ENCODE data around the gene AADACL4.
"Not testable (repeated sequence)": the region's sequence is repeated elsewhere in the genome, so short reads cannot be mapped to it uniquely, and the experiment has no call there.

Gene AADACL4

DNA sequence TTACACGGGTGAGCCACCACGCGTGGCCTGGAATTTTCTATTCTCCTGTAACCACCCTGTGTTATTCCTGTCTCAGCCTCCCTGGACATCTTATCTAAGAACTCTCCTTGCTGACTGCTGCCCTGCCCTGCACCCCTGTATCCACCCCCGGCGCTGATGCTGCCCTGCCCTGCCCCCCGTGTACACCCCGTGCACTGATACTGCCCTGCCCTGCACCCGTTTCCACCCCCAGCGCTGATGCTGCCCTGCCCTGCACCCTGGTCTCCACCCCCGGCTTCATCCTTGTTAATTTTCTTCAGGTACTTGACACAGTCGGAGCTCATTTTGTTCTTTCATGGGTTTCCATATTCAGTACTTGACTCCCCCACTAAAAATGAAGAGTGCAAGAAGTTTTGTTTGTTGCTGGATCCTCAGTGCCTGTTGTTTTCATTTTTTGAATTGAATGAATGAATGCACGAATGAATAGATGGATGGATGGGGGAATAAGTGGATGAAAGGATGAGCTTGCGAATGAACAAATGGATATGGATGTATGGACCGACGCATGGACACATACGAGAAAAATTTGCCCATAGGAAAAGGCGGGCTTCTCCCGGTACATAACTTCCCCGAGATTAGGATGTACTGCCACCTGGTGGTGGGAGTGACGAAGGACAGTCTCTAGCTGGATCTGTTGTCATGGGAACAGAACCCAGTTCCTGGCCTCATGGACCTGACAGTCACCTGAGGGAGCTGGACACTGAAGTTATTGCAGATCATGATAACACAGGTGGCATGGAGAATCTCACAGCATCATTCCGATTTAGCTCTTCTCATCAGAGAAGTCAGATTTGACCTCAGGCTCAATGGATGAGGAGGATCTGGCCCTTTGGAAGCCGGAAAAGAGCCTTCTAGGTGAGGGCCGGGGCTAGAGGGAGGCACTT lies 14.9 kb downstream of the AADACL4 start:
- TF ChIP-seq JUND (IDR thresholded peaks at IDR 0.05; ENCODE audit: low read depth) = no peak
- in situ Hi-C loops (cut with HindIII; ENCODE audit: low pct_unique_long_range_greater_than_20kb, low sequenced_read_pairs) = no loop called here
- peak; percentile 86 to 87 for DNase-seq (ENCODE audit: low read depth in 1 of 2, low spot score in 1 of 2)

DNA sequence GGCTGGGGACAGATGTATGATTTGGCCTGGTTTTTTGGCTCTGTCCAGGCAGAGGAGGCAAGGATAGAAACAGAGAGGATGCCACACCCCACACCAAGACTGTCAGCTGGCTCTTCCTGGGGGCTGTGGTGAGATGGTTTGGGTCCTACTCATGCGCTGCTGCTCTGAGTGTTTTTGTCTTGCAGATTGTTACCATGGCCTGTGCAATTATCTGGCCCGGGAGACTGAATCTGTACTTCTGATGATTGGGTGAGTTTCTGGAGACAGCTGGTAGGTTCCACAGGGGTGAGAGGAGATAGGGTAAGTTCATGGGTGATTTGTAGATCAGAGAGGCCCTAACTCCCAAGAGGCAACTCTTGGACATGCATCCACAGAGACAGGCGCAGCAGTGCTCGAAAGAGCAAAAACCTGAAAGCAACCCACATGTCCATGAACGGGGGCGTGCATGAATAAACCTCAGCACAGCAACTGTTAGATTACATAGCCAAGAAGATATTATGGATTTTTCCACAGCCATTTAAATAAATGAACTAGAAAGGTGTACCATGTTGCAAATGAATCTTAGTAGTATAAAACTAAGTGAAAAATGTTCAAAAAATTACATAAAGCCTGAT lies 17.8 kb downstream of the AADACL4 start:
- TF ChIP-seq JUND (IDR thresholded peaks at IDR 0.05; ENCODE audit: low read depth) = no peak
- DNase-seq (ENCODE audit: low read depth in 1 of 2, low spot score in 1 of 2) = no peak
- in situ Hi-C loops (cut with HindIII; ENCODE audit: low pct_unique_long_range_greater_than_20kb, low sequenced_read_pairs) = no loop called here

DNA sequence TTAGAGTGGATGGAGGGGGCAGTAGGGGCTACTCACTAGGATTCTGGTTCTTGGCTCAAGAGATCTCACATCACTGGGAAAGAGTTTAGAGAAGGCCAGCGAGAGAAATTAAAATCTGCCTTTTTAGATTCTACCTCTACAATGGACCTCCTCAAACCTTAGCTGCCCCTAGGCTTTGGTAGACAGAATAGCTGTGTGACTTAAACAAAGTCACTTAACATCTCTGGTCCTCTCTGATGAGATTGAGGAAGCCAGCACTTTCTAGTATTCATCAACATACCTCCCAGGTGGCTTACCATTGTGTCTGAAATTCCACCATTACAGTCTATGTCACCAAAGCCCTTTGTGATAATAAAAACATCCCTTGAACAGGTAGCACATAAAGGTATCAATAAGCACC lies 18.7 kb downstream of the AADACL4 start:
- in situ Hi-C loops (cut with HindIII; ENCODE audit: low pct_unique_long_range_greater_than_20kb, low sequenced_read_pairs) = no loop called here
- no peak for TF ChIP-seq JUND (IDR thresholded peaks at IDR 0.05; ENCODE audit: low read depth)
- no peak for DNase-seq (ENCODE audit: low read depth in 1 of 2, low spot score in 1 of 2)

DNA sequence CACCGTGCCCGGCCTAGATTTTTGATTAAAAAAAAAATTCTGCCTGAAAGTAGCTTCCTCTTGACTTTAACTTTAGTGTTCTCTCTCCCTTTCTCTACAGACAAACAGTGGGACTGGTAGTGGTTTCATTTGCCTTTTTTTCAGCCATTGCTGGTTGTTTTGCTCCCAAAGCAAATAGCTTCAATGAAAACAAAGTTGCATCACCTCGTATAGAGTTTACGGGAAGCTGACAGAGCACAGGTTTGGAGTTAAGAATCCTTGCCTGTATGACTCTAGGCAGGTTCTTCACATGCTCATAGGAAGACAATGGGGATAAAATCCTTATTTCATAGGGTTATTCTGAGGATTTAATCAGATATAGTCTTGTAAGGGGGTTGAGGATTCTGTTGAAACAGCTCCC lies 21.6 kb downstream of the AADACL4 start:
- DNase-seq (ENCODE audit: low read depth in 1 of 2, low spot score in 1 of 2) = no peak
- in situ Hi-C loops (cut with HindIII; ENCODE audit: low pct_unique_long_range_greater_than_20kb, low sequenced_read_pairs) = no loop called here
- no peak for TF ChIP-seq JUND (IDR thresholded peaks at IDR 0.05; ENCODE audit: low read depth)

DNA sequence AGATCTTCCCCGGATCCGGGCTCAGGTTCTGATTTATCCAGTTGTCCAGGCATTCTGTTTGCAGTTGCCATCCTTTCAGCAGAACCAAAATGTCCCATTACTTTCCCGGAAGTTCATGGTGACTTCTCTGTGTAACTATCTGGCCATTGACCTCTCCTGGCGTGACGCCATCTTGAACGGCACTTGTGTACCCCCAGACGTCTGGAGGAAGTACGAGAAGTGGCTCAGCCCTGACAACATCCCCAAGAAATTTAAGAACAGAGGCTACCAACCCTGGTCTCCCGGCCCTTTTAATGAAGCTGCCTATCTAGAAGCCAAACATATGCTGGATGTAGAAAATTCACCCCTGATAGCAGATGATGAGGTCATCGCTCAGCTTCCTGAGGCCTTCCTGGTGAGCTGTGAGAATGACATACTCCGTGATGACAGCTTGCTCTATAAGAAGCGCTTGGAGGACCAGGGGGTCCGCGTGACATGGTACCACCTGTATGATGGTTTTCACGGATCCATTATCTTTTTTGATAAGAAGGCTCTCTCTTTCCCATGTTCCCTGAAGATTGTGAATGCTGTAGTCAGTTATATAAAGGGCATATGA lies 22.4 kb downstream of the AADACL4 start:
- in situ Hi-C loops (cut with HindIII; ENCODE audit: low pct_unique_long_range_greater_than_20kb, low sequenced_read_pairs) = no loop called here
- DNase-seq (ENCODE audit: low read depth in 1 of 2, low spot score in 1 of 2) = no peak
- TF ChIP-seq JUND (IDR thresholded peaks at IDR 0.05; ENCODE audit: low read depth) = no peak

DNA sequence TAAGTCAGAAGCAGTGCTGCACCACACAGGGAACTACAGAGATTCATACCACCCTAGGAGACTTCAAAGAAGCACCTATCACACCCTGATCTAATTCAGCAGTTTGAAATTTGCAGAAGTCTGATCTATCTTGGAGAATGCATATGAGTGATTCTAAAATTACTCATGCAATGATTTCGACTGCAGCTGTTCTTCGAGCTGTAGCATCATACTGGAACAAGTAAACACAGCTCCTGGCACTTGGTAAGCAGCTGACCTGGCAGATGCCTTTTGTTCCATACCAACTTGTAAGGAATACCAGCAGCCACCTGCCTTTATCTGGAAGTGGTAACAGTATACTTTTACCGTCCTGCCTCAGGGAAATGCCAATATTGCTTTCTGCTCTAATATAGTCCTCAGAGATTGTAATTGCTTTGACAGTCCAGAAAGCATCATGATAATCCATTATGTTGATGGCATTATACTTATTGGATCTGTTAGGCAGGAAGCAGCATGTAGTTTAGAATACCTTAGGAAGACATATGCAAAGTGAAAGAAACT lies 25.7 kb downstream of the AADACL4 start:
- TF ChIP-seq JUND (IDR thresholded peaks at IDR 0.05; ENCODE audit: low read depth) = no peak
- no peak for DNase-seq (ENCODE audit: low read depth in 1 of 2, low spot score in 1 of 2)
- in situ Hi-C loops (cut with HindIII; ENCODE audit: low pct_unique_long_range_greater_than_20kb, low sequenced_read_pairs) = no loop called here

DNA sequence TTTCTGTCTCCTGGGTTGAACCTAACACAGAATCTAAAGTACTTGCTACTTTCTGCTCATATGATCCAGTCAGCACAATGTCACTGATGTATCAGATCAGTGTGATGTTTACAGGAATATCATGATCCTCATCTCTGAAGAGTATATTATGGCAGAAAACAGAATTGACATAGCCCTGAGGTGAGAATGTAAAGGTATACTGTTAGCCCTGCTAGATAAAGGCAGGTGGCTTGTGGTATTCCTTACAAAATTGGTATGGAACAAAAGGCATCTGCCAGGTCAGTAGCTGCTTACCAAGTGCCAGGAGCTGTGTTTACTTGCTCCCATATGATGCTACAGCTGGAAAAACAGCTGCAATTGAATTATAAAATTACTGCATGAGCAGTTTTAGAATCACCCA lies 30.5 kb downstream of the AADACL4 start:
- no peak for DNase-seq (ENCODE audit: low read depth in 1 of 2, low spot score in 1 of 2)
- TF ChIP-seq JUND (IDR thresholded peaks at IDR 0.05; ENCODE audit: low read depth) = no peak
- in situ Hi-C loops (cut with HindIII; ENCODE audit: low pct_unique_long_range_greater_than_20kb, low sequenced_read_pairs) = no loop called here

DNA sequence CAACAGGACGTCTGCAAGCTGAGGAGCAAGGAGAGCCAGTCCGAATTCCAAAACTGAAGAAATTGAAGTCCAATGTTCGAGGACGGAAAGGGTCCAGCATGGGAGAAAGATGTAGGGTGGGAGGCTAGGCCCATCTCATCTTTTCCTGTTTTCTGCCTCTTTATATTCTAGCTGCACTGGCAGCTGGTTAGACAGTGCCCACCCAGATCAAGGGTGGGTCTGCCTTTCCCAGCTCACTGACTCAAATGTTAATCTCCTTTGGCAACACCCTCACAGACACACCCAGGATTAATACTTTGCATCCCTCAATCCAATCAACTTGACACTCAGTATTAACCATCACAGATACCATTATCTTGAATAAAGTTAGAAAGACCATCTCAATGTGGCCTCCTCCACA lies 32.2 kb downstream of the AADACL4 start:
- in situ Hi-C loops (cut with HindIII; ENCODE audit: low pct_unique_long_range_greater_than_20kb, low sequenced_read_pairs); DNase-seq (ENCODE audit: low read depth in 1 of 2, low spot score in 1 of 2): not testable (repeated sequence)

DNA sequence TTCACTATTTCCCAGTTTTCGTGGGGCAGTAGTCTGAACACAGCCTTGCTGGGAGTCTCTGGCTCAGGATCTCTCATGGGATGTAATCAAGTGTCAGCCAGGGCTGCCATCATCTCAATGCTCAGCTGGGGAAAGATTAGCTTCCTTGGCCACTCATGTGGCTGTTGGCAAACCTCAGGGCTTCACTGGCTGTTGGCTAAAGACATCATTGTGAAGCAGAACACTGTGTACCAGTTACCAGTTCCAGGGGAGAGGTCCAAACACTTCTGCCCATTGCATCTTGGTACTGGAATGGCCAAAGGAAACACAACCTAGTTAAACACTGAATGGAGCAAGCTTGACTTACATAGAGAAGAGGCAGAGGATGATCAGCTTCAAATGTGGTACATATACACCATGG lies 33.7 kb downstream of the AADACL4 start:
- in situ Hi-C loops (cut with HindIII; ENCODE audit: low pct_unique_long_range_greater_than_20kb, low sequenced_read_pairs) = no loop called here
- no peak for DNase-seq (ENCODE audit: low read depth in 1 of 2, low spot score in 1 of 2)
- TF ChIP-seq JUND (IDR thresholded peaks at IDR 0.05; ENCODE audit: low read depth) = no peak

DNA sequence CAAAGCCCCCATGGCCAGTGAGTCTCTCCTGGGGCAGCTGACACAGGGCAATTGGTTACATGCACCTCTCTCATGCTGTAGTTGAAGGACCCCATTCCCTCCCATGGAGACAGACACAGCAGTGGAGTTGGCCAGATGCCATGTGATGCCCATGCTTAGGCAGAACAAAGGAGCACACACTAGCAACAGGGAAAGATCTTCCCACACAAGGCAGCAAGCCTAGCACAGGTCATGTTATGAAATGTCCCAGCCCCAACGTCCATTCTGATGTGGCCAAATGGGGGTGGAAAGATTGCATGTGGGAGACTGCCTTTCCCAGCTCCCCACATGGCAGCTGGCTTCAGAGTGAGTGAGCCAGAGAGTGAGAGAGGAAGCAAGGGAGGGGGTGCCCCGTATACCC lies 34.5 kb downstream of the AADACL4 start:
- in situ Hi-C loops (cut with HindIII; ENCODE audit: low pct_unique_long_range_greater_than_20kb, low sequenced_read_pairs) = no loop called here

DNA sequence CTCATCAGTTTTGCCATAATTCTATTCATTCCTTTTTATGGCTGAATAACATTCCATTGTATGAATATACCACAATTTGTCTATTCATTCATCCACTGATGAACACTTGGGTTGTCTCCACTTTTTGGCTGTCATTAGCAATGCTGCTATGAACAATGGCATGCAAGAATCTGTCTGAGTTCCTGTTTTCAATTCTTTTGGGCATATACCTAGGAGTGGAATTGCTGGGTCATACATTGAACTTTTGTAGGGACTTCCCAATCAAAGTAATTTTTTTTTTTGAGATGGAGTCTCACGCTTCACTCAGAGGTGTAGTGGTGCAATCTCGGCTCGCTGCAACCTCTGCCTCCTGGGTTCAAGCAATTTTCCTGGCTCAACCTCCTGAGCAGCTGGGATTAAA lies 34.9 kb downstream of the AADACL4 start:
- no peak for TF ChIP-seq JUND (IDR thresholded peaks at IDR 0.05; ENCODE audit: low read depth)
- in situ Hi-C loops (cut with HindIII; ENCODE audit: low pct_unique_long_range_greater_than_20kb, low sequenced_read_pairs) = no loop called here

More for the DNA sequence above, 34.5 kb downstream of the AADACL4 start:
- DNase-seq (ENCODE audit: low read depth in 1 of 2, low spot score in 1 of 2) = no peak
- no peak for TF ChIP-seq JUND (IDR thresholded peaks at IDR 0.05; ENCODE audit: low read depth)

DNA sequence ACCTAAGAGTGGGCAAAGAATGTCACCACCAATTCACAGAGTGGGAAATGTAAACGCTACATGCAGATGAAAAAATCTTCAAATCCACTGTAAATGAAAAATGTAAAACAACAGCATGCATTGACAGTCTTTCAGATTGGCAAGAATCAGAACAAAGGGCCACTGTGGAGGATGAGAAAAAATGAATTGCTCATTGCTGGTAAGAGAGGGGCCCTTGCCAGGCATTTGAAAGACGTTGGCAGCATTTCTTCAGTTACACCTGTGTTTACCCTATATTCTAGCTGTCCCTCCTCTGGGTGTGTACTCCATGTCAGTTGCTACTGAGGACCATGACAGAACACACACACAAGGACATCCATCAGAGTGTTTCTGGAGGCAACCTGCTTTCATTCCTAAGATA lies 46.3 kb downstream of the AADACL4 start:
- DNase-seq (ENCODE audit: low read depth in 1 of 2, low spot score in 1 of 2) = no peak
- in situ Hi-C loops (cut with HindIII; ENCODE audit: low pct_unique_long_range_greater_than_20kb, low sequenced_read_pairs) = no loop called here
- no peak for TF ChIP-seq JUND (IDR thresholded peaks at IDR 0.05; ENCODE audit: low read depth)

More for the DNA sequence above, 34.9 kb downstream of the AADACL4 start:
- DNase-seq (ENCODE audit: low read depth in 1 of 2, low spot score in 1 of 2) = no peak
